HG03558 (cell line): ENCODE data around the gene ETS1.

Experiments used
- ATAC-seq: cut with Tn5 transposase; IDR thresholded peaks from one replicate; pipeline ENCODE4 v1.9.1; 2021; ENCODE audit warnings: moderate number of reproducible peaks; ENCODE audit not compliant: unreplicated experiment; ENCODE audit errors: extremely low read depth

Gene ETS1

DNA sequence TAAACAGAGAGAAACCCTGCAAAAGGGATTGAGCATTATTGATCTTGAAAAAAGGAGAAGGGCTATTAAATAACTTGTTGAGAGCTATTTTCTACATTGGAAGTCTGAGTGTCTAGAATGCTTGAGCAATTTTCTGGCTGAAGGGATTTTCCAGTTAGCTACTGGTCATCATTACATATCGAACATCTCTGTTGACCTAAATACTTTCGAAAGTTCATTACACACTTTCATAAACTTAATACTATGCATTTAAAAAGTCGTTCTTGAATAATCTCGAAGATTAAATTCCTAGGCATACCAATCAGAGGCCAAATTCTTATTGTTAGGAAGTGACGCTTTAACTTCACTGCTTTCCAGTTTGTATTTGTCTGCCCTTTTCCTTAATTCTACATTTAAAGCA is 13.7 kb downstream of the ETS1 start:
- ATAC-seq, result no peak

DNA sequence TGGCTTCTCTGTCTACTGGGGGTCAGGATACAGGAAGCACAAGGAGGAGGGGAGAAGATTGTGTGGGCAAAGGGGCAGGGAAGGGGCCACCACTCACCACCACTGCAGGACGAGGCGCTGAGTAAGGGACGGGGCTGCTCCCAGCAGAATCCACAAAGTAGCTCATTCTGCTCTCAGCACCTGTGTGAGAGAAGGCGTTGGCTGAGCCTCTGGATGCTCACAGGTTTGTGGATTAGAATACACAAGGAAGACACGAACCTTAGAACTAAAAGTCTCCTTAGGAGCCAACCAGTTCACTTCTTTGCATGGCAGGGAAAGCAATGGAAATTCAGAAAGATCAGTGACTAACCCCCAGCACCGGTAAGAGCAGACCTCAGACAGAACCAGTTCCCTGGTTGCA is 14.4 kb downstream of the ETS1 start:
- no peak for ATAC-seq

- ATAC-seq, result no peak
Observed at GRCh38 chr11:128570632-128571031, 16.7 kb downstream of the ETS1 start.

- ATAC-seq, result no peak
Observed at GRCh38 chr11:128569291-128569690, 18.1 kb downstream of the ETS1 start.

DNA sequence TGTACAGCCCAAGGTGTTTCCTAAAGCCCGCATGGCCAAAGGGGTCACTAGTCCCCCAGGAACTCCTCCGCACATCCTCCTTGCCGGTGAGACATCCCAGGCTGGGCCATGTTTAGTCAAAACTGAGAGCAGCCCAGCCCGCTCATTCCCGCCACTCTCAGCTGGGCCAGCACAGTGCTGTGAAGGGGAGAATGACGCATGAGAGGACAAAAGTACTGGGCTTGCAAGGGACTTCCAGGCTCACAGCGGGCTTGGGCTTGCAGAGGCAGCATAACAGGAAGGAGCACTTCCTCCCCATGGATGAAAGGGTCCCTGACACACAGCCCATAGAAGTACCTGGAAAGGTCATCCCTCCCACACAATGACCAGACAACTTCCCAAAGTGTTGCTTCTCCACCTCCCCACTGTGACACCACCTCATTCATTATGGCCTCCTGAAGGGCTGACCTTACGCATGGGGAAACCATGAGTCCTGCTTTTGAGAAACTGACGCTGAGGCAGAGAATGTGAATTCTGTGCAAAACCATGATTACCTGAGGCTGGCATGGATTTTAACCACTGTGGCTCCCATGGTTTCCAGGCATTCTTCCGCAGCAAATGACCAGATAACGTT is 19.1 kb downstream of the ETS1 start:
- no peak for ATAC-seq

DNA sequence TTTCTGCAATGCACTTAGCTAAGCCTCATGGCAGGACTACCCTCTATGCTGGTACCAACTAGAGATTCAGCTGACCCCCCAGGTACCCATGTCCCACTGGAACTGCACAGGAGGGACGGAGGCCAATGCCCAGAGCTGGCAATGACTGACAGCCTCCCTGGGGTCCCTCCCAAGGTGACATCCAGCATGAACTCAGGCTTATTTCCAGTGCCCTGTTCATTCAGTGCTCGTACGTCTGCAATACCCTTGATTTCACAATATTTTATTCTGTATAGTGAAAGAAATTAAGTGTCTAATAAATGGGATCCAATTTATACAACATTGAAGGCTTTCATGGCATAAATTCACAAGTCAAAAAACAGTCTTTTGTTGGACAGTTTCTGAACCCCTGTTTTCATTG is 20.2 kb downstream of the ETS1 start:
- no peak for ATAC-seq

DNA sequence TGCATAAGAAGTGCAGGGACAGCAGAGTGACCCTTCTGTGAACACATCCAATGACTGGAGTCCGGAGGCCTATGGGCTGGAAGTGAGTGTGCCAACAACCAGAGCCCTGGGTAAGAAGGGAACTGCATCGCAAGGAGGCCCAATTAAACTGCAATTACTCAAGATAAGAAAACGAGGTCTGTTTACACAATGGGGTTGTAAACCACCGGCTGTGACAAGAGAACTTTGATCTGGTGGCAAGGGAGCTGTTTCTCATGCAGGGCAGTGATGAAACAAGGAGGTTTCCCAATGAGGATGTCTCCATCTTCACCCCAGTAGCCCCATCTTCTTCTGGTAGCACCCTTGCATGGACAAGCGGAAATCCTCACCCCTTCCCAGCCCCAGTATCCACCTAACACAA is 21.5 kb downstream of the ETS1 start:
- no peak for ATAC-seq

DNA sequence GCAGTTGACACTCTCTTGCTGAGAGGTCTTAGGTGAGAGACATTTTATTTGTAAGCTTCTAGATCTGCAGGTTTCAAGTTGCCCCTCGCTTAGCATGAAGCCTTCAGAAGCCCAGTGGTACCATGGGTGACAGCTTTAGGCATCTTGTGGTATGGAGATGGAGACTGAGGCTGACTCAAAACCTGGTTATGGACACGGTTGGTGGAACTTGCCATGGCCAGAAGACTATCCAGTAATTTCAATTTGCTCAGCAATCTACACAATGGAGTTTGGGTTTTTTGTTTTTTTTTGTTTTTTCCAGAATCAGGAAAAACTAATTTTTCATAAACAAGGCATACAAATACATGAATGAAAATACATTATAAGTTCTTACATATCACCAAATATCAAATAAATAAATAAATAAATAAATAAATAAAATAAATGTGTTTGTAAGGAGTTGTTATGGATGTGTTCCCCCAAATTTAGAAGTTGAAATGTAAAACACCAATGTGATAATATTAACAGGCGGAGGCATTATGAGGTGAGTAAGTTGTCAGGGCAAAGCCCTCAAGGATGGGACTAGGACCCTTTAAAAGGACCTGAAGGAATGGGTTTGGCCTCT is 22.6 kb downstream of the ETS1 start:
- no peak for ATAC-seq

DNA sequence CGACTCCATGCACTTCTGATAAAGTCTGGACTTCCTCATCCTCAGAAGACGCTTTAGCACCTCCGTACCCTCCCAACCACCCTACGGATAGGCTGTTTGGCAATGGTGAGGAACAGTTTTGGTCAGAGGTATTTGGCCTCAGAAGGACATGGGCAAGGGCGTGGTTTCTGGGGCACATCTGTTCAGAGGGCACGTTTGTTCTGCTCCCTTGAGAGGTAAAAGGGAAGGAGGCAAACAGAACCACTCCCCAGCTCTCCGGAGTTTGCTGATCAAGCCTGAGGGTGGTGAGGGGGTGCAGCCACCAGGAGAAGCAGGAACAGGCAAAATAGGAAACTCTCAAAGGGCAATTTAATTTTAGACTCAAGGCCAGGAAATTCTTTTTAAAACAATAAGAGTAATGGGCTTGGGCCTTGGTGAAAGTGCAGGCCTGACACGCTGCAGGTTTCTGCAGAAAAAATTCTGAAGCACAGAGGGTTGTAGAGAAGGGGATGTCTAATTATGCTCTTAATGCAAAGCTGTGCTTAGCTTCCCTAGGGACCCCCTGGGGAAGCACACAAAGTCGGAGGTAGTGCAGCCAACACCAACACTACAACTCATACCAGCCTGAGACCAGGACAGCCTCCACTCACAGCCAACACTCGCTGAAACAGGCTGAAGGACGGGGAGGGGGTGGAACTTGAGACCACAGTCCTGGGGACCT is 23.3 kb downstream of the ETS1 start:
- no peak for ATAC-seq

GRCh38 chr11:128563308-128563707 is 24.1 kb downstream of the ETS1 start:
- no peak for ATAC-seq

DNA sequence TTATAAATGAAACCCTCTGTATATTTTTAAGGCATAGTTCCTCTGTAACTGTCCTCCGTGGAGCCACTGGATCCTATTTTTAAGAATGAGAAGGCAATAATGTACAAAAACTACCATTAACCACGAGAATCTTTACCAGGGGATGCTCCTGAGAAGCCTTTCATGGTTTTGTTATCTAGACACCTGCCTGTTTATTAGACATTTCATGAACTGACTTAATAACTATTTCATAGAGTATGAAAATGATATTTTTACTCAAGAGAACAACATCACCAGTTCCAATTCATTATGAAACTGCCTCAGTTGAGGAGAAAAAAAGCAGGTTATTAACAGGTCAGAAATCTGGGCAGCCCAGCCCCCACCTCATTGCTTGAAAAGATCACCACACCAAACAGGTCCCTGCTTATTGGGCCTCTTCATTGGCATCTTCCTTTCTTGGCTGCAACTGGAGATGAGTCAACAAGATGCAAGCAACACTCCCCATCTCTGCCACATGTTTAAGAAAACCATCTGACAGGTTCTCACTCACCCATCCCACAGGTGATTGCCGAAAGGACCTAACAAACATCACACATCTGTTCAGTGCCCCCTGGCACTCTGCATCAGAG is 27.8 kb downstream of the ETS1 start:
- no peak for ATAC-seq

DNA sequence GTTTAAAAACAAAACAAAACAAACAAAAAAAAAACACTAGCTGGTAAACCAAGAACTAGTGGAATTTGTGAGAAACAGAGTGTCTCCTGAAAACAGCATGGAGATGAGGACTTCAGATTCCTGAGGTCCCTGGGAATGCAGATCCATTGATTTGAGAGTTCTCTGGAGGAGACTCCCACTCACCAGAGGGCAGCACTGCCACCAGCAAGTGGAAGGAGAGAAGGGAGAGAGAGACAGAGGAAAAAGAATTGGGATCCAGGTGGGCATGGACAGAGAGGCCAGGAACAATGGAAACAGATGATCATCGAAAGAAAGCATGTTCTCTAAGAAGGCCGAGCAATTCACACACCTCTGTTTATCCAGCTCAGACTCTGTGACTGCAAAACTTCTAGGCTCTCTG is 31.8 kb downstream of the ETS1 start:
- no peak for ATAC-seq

- no peak for ATAC-seq
Observed at GRCh38 chr11:128553662-128554362, 33.5 kb downstream of the ETS1 start.

DNA sequence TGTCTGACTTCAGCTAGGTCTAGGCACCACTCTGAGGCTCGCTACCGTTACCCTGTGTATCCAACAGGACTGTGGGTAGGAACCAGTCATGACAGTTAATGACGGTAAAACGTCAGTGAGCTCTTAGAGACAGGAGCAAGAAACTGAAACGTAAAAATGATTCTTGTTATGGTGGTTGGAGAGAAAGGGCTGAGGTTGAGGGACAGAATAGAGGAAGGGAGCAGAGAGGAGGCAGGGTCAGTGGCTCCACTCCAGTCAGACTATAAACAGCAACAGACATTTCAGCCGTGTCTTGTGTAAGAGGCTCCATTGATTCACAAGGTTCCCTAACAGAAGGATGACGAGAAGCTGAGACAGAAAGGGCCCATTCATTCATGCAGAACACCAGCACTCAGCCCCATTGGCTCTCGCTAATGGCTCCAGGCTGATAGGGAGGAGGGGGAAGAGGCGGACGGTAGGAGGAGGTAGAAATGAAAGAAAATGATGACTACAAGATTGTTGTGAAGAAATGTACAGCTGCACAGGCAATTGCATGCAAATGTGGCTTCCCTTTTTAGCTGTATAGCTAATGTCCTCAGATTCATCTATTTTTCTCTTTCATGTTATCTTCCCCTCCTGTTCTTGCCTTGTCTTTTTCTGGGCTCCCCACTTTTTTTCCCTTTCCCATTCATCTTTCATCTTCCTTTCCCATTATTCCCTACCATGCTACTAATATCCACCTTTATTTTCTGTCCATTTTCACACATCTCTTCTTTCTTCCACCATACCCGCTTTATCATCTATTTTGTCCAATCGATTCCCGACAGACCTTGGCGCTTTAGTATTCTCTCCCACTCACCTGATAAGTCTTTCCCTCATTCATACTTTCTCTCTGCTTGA is 34.3 kb downstream of the ETS1 start:
- ATAC-seq, result peak; percentile 32

GRCh38 chr11:128551611-128552335 is 35.6 kb downstream of the ETS1 start:
- ATAC-seq, result peak; percentile 48

GRCh38 chr11:128551058-128551457 is 36.3 kb downstream of the ETS1 start:
- no peak for ATAC-seq

DNA sequence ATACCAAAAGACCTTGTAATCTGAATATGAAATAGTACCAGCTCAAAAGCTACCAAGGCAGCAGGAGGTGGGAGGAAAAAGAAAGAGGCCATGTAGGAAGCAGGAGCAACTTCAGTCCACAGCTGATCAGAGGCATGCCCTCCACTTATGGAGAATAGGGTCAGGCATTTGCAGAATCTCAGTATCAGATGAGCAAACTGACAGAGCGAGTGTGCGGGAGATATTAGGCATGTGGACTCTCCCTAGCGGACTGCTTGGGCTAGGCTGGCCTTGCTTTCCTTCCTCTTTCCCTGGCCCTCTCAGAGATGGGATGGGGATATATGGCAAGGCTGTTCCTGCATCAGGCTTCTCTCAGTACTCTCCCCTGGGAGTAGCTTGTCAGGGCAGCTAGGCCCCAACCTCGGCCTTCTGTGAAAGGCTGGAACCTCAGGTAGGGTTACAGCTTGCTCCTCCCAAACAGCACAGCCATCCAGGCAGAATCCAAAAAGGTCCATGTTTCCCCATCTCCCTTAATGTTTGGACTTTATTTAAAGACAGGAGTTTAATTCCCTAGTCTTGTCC is 37.0 kb downstream of the ETS1 start:
- no peak for ATAC-seq

DNA sequence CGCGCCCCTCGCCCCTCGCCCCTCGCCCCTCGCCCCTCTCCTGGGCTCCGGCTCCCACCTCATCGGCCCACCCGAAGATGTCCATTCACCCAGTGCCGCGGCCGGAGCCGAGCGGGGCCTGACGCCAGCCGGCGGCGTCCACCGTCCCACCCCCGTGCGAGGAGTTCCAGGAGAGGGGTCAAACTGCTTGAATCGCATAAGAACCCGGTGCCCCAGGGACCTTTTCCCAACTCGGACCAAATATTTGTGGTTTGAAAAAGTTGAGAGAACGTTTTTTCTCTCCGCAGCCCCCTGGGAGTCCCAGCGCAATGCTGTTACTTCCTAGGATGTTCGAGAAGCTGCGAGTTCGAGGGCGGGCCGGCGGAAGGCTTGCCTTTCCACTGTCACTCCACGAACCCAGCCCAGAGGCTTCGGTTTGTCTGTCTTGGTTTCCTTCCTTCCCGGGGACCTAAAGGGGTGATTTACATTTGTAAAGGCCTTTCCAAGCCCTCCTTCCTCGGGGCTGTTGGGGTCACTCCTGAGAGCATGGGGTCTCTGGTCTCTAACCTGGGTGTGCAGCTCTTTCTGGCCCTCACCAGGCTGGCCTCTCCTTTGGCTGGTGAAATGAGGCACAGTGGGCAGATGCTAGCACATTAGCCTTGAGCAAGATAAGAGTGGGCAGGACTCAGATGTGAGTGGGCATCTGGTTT is 38.0 kb downstream of the ETS1 start:
- no peak for ATAC-seq
